ENCODE results near the gene ARAP3.

Gene ARAP3

DNA sequence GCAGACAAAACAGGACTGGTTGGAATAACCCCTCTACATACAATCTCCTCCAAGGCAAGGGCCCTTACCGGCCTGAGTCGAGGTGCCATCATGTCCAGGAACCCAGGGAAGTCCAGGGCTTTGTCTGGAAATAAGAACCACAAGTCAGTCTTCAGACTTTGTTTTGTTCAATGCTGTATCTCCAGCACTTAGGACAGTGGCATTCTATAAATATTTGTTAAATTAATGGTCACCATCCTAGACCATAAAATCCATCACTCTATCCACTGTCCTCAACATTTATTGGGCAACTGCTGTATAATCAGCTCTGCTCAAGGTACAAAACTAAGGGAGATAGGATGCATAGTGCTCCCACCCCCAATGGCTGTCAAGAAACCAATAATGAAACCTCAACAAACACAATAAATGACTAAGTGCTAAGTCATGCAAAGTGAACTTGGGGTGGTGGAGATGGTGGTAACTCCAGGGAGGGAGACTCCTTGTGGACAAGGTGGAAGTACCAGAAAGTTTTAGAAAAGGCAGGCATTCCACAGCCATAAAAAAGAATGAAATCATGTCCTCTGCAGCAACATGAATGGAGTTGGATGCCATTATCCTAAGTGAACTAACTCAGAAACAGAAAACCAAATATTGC lies 40.3 kb downstream of the ARAP3 start:
- DNase-seq (ENCODE audit: low spot score): peak; percentile 87

DNA sequence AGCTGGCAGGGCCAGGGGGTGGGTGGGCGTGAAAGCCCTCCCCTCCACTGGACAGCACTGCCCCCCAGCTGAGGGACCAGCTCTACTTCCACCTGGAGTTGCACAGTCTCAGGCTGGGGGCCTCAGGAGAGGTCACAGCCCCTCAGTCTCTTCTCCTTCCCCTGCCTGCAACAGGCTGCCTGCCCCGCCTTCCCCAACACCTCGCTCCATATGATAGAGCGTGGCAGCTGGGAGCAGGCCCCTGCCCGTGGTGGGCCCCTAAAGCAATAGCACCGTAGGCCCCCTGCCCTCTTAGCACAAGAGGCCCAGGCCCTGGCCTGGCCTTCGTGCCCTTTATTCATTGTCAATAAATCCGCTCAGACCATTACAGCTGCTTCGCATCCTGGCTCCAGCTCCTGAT lies 41.3 kb downstream of the ARAP3 start:
- no peak for DNase-seq (ENCODE audit: low spot score)

- DNase-seq (ENCODE audit: low spot score): no peak
Observed at GRCh38 chr5:141640051-141640415, 42.0 kb downstream of the ARAP3 start.

DNA sequence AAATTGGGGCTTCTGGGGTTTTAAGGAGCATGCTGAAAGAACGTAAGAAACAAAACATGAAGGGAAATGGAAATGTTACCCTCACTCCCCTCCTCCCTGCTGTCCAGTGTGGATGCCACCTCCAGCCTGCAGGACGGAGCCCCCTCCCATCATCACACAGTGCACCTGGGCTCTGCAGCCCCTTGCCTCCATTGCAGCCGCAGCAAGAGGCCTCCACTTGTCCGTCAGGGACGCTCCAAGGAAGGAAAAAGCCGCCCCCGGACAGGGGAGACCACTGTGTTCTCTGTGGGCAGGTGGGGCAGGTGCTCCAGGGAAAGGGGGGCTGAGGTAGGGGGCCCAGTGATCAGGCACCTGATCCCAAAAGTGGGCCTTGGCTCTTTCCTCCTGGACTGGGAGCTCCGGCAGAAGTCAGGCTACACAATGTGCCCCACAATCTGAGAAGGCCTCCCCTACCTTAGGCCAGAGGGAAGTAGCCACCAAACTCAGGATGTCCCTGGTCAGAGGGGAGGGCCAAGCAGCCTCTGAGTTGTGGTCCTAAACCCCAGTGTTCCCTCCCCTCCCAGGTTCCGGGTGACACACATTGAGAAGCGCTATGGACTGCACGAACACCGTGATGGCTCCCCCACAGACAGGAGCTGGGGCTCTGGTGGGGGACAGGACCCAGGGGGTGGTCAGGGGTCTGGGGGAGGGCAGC lies 42.5 kb downstream of the ARAP3 start:
- no peak for DNase-seq (ENCODE audit: low spot score)

DNA sequence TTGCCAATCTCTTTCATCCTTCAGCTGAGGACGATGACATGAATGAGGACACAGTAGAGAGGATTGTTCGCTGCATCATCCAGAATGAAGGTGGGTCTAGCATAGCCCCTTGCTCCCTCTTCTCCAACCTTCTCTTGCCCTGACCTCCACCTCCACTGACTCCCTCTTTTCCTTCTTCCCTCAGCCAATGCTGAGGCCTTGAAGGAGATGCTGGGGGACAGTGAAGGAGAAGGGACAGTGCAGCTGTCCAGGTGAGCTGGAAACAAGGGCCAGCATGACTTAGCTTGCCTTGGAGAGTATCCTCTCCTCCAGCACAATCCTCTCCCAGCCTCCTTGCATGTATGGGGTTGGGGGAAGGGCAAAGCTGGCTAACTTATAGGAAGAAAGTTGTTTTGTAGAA lies 43.3 kb downstream of the ARAP3 start:
- DNase-seq (ENCODE audit: low spot score): no peak

GRCh38 chr5:141637767-141638419 lies 44.1 kb downstream of the ARAP3 start:
- peak; percentile 67 for DNase-seq (ENCODE audit: low spot score)

GRCh38 chr5:141637123-141637766 lies 44.8 kb downstream of the ARAP3 start:
- no peak for DNase-seq (ENCODE audit: low spot score)

DNA sequence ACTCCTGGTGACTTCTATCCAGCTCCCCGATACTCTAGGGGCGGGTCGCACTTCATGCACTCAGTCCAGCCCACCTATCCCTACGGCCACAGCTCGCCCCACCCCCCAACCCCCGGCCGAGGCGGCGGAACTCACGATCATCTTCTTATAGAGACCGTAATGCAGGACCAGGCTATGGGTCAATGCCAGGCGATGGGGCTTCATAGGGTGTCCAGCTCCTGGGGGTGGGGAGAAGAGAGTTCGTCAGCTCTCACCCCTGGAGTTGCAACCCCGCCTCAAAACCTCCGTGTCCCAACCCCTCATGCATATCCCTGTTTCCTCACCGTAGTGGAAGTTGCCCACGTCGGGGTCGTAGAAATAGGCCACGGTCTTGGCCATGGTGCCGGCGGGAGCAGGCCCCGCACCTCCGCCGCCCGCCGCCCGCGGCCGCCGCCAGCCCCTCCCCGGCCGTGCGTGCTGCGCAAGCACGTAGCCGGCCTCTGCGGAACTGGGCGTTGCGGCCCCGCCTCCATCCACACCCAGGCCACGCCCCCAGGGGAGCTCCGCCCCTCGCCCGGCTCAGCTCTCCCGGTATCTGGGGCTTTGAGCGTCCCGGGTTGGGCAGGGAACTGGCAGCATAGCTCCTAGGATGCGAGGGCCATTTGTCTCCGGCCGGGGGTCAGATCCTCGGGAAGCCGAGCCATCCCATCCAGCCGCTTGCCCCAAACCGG lies 45.5 kb downstream of the ARAP3 start, which contains the start of the genes HDAC3 and RELL2:
HDAC3 (minus strand) TSS at position 437 of the 710 bp plus-strand sequence; CDS start at position 378, 59 bp downstream.
RELL2 (plus strand) TSS at position 585 of the 710 bp plus-strand sequence. CDS start 1,229 bp downstream, outside the sequence.
- peak; percentile 91 for DNase-seq (ENCODE audit: low spot score)

DNA sequence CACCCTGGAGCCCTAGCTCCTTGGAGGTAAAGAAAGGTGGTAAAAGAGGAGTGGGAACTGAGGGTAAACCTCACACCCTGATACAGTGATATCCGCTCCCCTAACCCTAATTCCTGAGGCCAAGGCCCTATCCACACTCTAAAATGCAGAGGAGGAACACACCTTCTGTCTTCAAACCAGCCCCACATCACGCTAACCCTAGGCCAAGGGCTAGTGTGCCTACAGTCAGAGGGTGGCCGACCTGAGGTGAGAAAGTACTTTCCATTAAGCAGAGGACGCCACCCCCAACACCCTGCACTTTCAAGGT lies 46.0 kb downstream of the ARAP3 start:
- DNase-seq (ENCODE audit: low spot score): no peak

- no peak for DNase-seq (ENCODE audit: low spot score)
Observed at GRCh38 chr5:141635646-141636045, 46.4 kb downstream of the ARAP3 start.

DNA sequence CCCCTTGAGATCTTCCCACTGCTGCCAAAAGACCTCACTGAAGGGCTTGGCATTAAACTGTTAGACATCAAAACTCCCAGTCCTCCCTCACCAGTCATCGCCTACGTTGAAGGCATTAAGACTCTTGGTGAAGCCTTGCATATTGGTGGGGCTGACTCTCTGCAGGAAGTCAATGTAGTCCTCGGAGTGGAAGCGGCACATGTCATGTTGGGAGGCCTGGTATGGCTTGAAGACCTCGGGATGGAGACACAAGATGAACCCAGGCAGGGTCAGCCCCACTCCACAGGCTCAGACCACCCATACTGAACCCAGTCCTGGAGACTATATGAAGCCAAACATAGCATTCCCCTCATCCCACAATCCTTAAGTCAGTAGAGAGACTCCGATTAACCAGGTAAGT lies 47.3 kb downstream of the ARAP3 start:
- DNase-seq (ENCODE audit: low spot score): no peak

DNA sequence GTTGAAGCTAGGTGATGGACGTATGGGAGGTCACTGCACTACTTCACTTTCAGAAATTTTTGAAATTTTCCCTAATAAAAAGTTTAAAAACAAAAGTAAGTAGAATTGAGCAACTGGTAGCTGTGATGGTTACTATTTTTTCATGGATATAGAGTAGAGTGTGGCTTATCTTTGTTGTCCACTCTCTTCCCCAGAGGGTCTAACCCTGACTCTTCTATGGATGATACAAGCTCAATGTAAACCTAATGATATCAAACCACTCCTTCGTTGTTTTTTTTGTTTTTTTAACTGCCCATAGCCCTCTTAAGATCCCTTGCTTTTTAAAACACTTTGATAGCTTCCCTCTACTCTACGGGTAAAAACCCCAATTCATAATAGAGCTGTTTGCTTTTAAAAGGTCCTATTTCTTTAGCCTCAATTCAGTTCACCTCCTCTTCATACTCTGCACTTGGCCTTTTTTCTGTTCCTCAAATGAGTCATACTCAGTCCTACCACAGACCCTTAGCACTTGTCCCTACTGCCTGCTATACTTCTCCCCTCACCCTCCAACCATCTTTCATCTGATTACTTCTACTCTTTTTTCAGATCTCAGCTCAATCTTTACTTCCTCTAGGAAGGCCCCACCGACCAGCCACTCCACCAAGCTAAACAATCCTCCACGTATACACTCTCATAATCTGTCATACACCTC lies 48.0 kb downstream of the ARAP3 start:
- no peak for DNase-seq (ENCODE audit: low spot score)

DNA sequence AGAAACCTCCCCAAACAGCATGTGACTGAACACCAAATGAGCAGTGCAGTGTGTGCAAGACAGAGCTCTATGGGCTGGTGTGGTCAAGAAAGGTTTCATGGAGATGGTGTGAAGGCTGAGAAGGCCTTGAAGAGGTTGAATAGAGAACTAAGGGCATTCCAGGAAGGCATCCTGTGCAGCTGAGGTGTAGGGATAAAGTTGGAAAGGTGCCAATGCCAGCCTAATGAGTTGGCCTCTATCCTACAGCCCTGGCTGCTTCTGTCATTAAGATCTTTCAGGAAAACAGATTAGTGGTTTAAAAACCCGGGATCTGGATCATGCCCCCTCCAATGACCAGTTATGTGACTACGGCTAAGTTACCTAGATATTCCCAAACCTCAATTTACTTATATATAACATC lies 49.4 kb downstream of the ARAP3 start:
- DNase-seq (ENCODE audit: low spot score): no peak

- no peak for DNase-seq (ENCODE audit: low spot score)
Observed at GRCh38 chr5:141630570-141631140, 51.4 kb downstream of the ARAP3 start.

DNA sequence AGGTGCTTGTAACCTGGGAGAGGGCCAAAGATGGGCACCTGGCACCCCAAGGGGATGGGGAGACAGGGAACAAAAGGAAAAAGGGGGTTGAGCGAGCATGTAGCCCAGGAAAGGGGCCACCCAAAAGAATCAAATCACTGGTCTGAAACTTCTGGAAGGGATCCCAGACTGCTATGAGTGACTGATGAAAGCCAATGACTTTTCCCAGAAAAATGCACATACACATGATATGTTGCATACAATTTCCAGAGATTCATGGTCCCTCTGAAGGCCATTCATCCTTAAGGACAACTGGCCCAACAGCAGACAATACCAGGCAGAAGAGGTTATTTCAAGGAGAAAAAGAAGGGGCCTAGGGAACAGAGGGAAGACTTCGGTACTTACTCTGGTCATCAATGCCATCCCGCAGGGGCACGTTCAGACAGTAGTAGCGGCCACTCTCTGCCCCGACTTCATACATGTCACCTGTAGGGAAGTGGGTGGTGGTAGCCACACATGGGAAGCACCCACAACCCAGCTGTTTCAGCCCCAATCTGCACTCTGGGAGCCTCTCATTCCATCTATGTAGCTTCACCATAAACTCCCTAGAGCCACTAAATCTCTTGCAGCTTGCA lies 53.7 kb downstream of the ARAP3 start:
- DNase-seq (ENCODE audit: low spot score): no peak

- DNase-seq (ENCODE audit: low spot score): no peak
Observed at GRCh38 chr5:141623611-141624010, 58.4 kb downstream of the ARAP3 start.

- DNase-seq (ENCODE audit: low spot score): no peak
Observed at GRCh38 chr5:141623186-141623585, 58.8 kb downstream of the ARAP3 start.

DNA sequence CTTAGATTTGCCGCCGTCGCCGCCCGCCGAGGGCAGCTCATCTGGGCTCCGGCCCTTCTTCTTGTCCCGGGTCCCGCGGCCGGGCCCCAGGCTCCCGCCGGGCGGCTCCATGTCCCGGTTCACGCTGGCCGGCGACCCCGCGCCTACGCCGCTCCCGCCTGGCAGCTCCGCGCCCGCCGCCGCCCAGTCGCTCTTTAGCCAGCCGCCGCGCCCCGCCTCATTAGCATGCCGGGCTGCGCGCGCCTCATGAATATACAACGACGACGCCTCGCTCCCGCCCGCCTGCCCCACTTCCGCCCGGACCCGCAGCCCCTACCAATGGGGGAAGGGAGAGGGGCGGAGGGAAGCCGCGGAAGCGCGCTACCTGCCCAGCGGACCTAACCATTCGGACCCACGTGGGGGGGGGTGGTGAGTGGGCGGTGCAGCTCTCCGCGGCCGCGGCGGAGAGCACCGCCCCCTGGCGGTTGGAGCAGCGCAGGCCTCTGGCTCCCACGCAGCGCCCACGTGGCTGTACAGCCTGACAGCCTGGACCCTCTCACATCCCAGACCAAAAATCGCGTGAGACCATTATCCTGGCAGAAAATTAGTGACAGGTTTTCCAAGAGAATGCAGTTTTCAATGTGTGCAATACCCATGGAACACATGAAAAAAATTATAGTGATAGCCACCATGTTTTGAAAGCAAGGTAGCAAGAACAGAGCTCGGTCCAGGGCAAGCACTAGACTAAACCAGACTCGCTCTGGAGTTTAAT lies 63.1 kb downstream of the ARAP3 start, which contains the start of gene DIAPH1:
DIAPH1 (minus strand) TSS at position 197 of the 751 bp plus-strand sequence; CDS start at position 111, 86 bp downstream.
- DNase-seq (ENCODE audit: low spot score): peak; percentile 88

DNA sequence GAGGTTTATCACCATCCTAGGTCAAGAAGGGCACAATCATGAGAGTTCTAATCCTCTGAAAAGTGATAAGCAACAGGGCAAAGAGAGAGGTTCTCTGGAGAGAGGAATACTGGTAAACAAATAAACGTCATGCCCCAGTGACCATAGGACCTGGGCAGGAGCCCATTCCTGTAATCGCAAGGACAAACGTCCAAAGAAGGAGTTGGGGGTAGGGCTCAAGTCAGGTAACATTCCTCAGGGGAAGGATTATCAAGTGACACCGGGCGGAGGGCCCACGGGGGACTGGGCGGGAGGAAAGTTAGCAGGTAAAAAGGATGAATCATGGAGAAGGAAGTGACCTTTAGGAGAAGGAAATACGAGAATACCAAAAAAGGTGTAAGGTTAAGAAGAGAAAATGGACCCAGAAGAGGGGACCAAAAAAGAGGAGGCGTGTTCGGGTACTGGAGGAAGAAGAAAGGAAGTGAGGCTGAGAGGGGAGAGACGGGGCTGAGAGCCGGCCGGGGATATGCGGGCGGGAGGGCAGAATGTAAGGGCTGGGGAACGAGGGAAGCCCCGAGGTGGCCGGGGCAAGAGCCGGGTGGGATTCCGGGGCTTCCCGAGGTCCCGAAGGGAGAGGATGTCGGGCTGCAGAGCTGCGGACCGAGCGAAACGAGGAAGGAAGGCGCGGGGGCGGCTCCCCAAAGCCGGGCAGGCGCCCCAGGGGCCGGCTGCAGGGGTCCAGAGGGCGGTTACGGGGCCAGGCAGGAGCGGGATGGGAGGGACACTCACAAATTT lies 63.8 kb downstream of the ARAP3 start:
- peak; percentile 39 for DNase-seq (ENCODE audit: low spot score)

Data from kidney capillary endothelial cell (primary cell).